VCaP (cell line): ENCODE results near the gene CNGA3.

Experiments
- H3K27ac ChIP-seq: fragments of 450-650 bp; 2 replicates; pipeline ENCODE4 v1.5.1; 2017
- TF ChIP-seq, protein P1 (sequence below): fragments of 450-650 bp; conservative IDR thresholded peaks from 2 replicates; pipeline ENCODE4 v1.5.1; 2017; ENCODE audit warnings: mild to moderate bottlenecking, moderate library complexity

The CNGA3 gene

DNA sequence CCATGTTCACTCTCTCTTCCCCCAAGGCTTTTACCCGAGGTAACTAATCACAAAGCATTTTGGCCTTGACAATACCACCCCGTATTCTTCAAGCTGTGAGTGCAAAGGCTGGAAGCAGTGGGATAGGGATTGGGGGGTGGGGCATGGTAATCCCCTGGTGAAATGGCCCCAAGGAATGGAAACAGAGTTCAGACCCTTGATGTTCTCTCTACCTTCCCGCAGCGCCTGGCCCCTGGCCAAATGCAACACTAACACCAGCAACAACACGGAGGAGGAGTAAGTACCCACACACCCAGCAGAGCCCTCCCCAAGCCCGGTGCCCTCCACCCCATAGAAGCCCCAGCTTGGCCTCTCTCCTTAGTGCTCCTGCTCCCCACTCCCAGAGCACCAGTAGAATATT lies 36.9 kb downstream of the CNGA3 start:
- no peak overlapping the region for H3K27ac ChIP-seq
- TF ChIP-seq, protein P1, sequence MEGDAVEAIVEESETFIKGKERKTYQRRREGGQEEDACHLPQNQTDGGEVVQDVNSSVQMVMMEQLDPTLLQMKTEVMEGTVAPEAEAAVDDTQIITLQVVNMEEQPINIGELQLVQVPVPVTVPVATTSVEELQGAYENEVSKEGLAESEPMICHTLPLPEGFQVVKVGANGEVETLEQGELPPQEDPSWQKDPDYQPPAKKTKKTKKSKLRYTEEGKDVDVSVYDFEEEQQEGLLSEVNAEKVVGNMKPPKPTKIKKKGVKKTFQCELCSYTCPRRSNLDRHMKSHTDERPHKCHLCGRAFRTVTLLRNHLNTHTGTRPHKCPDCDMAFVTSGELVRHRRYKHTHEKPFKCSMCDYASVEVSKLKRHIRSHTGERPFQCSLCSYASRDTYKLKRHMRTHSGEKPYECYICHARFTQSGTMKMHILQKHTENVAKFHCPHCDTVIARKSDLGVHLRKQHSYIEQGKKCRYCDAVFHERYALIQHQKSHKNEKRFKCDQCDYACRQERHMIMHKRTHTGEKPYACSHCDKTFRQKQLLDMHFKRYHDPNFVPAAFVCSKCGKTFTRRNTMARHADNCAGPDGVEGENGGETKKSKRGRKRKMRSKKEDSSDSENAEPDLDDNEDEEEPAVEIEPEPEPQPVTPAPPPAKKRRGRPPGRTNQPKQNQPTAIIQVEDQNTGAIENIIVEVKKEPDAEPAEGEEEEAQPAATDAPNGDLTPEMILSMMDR = no peak

DNA sequence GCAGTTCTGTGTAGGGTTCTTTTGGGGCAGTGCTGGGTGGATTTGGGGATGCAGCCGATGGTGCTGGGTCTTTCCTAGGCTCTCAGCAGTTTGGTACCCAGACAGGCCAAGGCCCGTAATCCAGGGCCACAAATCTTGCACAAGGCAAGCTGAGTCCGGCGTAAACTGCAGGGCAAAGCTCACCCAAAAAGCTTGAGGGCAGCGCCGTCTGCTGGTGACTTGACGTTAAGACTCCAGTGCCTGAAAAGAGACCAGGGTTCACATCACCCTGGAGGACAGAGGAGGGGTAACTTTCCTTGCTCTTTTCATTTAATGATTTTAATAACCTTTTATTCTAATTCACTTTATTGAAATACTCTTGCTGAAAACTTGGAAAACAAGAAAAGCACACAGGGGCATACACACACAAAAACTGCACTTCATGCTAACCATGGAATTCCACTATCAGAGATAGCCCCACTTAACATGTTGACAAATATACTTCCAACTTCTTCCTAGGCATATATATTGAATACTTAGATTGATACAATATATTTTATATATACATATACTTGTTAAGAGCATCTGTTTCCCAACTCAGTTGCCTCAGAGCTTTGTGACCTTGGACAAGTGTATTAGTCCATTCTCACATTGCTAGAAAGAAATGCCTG lies 38.9 kb downstream of the CNGA3 start:
- TF ChIP-seq, protein P1 = peak; percentile 97
- no peak overlapping the region for H3K27ac ChIP-seq

DNA sequence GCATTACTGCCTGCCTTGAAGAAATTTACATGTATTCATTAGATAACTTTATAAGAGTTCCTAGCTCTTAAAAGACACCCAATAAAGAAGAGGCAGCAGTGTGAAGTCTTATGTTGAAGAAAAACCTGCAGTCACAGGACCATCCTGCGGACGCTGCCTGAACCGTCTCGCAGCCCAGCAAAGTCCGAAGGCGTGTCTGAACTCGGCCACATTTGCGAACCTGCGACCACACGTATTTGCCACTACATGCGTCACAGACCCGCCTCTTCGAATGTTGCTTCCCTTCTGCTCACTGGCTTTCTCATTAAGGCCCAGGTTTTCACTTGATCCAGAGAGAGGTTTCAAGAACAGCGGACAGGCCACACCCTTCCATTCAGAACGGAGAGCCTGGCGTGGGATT lies 41.2 kb downstream of the CNGA3 start:
- H3K27ac ChIP-seq = no peak overlapping the region
- TF ChIP-seq, protein P1 = no peak

DNA sequence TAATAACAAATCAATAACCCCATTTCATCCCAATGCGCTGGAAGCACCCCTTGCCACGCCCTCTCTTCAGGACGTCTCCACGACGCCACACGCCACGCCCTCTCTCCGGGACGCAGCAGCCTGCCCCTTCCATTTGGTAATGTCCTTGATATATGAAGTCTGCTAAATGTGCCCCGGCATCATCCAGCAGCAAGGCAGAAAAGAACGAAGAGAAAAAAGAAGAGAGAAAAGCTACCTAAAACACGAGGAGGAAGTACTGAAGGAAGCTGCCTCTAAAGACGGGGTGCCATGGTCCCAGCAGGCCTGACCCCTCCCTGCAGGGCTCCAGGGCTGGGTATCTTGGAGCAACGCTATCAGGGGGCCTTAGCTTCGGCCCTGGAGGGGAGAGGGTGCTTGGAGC lies 41.8 kb downstream of the CNGA3 start:
- no peak overlapping the region for H3K27ac ChIP-seq
- TF ChIP-seq, protein P1 = no peak

DNA sequence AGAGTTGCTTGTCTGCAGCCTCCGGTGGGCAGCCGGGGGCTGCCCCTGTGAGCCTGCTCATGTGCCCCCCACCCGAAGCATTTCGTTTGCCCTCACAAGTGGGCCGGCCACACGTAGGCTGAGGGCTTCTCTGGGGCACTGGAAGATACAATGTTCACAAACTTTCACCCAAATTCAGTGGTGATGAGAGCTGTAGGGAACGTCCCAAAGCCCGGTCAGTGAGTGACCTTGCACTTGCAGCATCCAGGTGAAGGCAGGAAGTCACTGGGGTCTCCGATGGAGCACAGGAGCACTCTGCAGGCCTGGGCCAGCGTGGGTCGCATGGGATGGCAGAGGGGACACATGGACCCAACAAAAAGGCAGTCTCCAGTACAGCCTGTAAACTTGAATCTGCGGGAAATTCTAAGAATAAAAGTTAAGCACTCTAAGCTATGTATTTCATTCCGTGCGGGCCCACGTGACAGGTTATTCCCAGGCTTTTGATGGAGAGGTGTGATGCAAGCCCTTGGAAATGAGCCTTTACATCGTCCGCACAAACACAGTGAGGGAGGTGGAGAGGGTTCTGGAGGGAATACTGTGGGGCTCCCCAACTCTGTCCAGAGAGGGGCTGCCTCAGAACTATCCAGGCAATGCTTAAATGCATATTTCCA lies 42.5 kb downstream of the CNGA3 start:
- H3K27ac ChIP-seq = no peak overlapping the region
- TF ChIP-seq, protein P1 = no peak

DNA sequence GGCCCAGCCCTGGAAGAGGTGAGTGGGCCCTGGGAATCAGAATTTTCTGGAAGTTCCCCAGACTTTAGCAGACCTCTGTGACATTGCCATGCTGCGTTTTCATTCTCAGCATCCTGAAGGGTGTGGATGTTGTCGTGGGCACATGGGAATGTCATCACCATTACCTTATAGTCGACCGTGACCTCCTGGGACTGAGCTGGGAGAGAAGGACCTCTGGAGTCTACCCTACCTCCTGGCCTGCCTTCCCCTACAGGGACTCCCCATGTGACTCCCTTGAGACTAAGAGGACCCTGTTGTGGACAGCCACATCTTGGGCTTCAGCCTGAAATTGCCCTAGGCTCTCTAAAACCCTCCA lies 43.0 kb downstream of the CNGA3 start:
- H3K27ac ChIP-seq = no peak overlapping the region
- TF ChIP-seq, protein P1 = no peak

DNA sequence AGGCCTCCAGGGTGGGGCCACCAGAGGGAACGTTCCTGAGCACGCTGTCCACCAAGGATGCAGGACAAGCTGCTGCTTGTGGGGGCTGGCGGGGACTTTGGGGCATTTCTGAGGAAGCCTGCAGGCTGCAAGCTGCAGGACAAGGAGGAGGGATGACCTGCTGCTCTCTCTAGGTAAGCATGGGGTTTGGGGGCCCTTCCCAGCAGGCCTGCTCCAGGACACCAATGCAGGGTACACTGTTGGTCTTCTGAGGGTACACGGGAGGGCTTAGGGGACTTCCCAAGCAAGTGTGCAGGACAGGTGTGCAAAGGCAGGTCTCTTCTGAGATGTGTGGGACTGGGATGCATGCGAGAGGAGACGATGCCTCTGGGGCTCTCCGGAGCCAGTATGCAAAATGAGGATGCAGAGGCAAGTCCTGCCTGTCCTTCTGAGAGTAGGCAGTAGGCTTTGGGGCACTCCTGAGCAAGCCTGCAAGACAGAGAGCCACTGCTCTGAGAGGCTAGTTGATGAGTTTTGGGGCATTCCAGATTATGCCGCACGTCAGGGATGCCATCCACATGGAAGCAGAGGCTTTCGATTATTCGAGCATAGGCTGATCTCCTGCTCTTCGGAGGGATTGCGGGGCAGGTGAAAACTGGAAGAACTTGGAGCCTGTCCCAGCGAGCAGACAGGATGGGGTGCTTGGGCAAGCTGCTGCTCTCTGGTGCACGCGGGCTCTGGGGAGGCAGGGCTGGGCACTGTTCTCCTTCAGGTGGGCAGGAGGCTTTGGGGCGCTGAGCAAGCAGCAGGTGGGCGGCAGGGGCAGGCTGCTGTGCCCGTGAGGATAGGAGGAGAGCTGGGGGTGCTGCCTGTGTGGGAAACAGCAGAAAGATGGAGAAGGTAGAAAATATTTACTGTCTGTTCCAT lies 44.6 kb downstream of the CNGA3 start:
- TF ChIP-seq, protein P1 = no peak

More for the DNA sequence above, 44.6 kb downstream of the CNGA3 start:
- no peak overlapping the region for H3K27ac ChIP-seq
